Retinal pigment epithelial cell (primary cell): ENCODE data around the gene TMEM161A.

Experiments used
- DNase-seq: peaks from one replicate; pipeline ENCODE4 v3.0.0-alpha.2; 2010; ENCODE audit warnings: low read depth
- H3K4me3 ChIP-seq: 2 replicates; pipeline ENCODE4 v1.5.1; 2011; ENCODE audit warnings: mild to moderate bottlenecking, low read length, control low read depth, moderate library complexity
- CTCF ChIP-seq: conservative IDR thresholded peaks from 2 replicates; pipeline ENCODE4 v1.5.1; 2011; ENCODE audit warnings: low read depth, low read length, control low read depth, inconsistent platforms

Gene TMEM161A

GRCh38 chr19:19098703-19099632 is 39.3 kb downstream of the TMEM161A start:
- no peak for TF ChIP-seq CTCF
- H3K4me3 ChIP-seq, result no peak overlapping the region
- no peak for DNase-seq

GRCh38 chr19:19098084-19098702 is 40.1 kb downstream of the TMEM161A start:
- TF ChIP-seq CTCF, result no peak
- no peak overlapping the region for H3K4me3 ChIP-seq
- DNase-seq, result no peak

GRCh38 chr19:19096641-19097627 is 41.3 kb downstream of the TMEM161A start:
- no peak overlapping the region for H3K4me3 ChIP-seq
- no peak for TF ChIP-seq CTCF
- DNase-seq, result no peak

GRCh38 chr19:19095691-19096090 is 42.6 kb downstream of the TMEM161A start:
- no peak overlapping the region for H3K4me3 ChIP-seq
- TF ChIP-seq CTCF, result no peak
- DNase-seq, result no peak

- no peak for TF ChIP-seq CTCF
- H3K4me3 ChIP-seq, result no peak overlapping the region
- DNase-seq, result no peak
Observed at GRCh38 chr19:19094513-19094912, 43.8 kb downstream of the TMEM161A start.

GRCh38 chr19:19087676-19088075 is 50.6 kb downstream of the TMEM161A start:
- no peak for DNase-seq
- no peak for TF ChIP-seq CTCF
- H3K4me3 ChIP-seq, result no peak overlapping the region
